DND-41 (cell line): ENCODE data around the gene LRRC4B.

ENCODE experiments used
- ATAC-seq: fragments of 200-7000 bp; cut with Tn5 transposase; 3 replicates; pipeline ENCODE4 v1.9.1; 2021; ENCODE audit warnings: low read depth; ENCODE audit not compliant: insufficient read depth
- DNase-seq: peaks from one replicate; pipeline ENCODE4 v3.0.0-alpha.2; 2020
- H2AFZ ChIP-seq: 2 replicates; pipeline ENCODE4 v1.6.0; 2012; ENCODE audit warnings: low read depth, low read length
- H3K27ac ChIP-seq: 2 replicates; pipeline ENCODE4 v1.5.1; 2012; ENCODE audit warnings: low read length, inconsistent platforms
- H3K27me3 ChIP-seq: fragments of 200-600 bp; sonication (generic); 2 replicates; pipeline ENCODE4 v1.6.0; 2012; ENCODE audit warnings: low read length, mild to moderate bottlenecking, inconsistent platforms; ENCODE audit not compliant: insufficient read depth, poor library complexity
- H3K36me3 ChIP-seq: 2 replicates; pipeline ENCODE4 v1.5.1; 2012; ENCODE audit warnings: low read length, inconsistent platforms; ENCODE audit not compliant: insufficient read depth
- H3K4me1 ChIP-seq: 2 replicates; pipeline ENCODE4 v1.5.1; 2012; ENCODE audit warnings: mild to moderate bottlenecking, low read length; ENCODE audit not compliant: insufficient read depth
- H3K4me2 ChIP-seq: 2 replicates; pipeline ENCODE4 v1.6.0; 2012; ENCODE audit warnings: mild to moderate bottlenecking, moderate library complexity, low read length, inconsistent platforms; ENCODE audit not compliant: insufficient read depth
- H3K4me3 ChIP-seq, 2 experiments: fragments of 200-600 bp in 1 of 2; shearing (Covaris generic) in 1 of 2; 2 replicates each; pipeline ENCODE4 v1.5.1; 2012 to 2016; ENCODE audit warnings: inconsistent platforms in 2 of 2, low read length in 2 of 2, mild to moderate bottlenecking in 2 of 2, low read depth in 1 of 2, moderate library complexity in 1 of 2
- H3K79me2 ChIP-seq: 2 replicates; pipeline ENCODE4 v1.6.0; 2012; ENCODE audit warnings: low read length, inconsistent platforms; ENCODE audit not compliant: insufficient read depth
- H3K9ac ChIP-seq: 2 replicates; pipeline ENCODE4 v1.6.0; 2012; ENCODE audit warnings: low read depth, mild to moderate bottlenecking, inconsistent platforms, low read length, moderate library complexity
- H3K9me3 ChIP-seq: 2 replicates; pipeline ENCODE4 v1.5.1; 2012; ENCODE audit warnings: low read length, moderate library complexity, mild to moderate bottlenecking, inconsistent platforms; ENCODE audit not compliant: insufficient read depth, severe bottlenecking
- H4K20me1 ChIP-seq: 2 replicates; pipeline ENCODE4 v1.6.0; 2012; ENCODE audit warnings: low read length; ENCODE audit not compliant: insufficient read depth
- EZH2 ChIP-seq: IDR thresholded peaks from 3 replicates; pipeline ENCODE4 v1.6.1; 2012; ENCODE audit warnings: borderline replicate concordance, low read depth, mild to moderate bottlenecking, moderate library complexity, low read length, inconsistent platforms; ENCODE audit not compliant: severe bottlenecking
- TF ChIP-seq, protein P1 (sequence below): IDR thresholded peaks from 2 replicates; pipeline ENCODE4 v1.5.1; 2012; ENCODE audit warnings: borderline replicate concordance, low read length, moderate library complexity, mild to moderate bottlenecking; ENCODE audit not compliant: poor library complexity, severe bottlenecking; ENCODE audit errors: extremely low read depth

Gene LRRC4B

DNA sequence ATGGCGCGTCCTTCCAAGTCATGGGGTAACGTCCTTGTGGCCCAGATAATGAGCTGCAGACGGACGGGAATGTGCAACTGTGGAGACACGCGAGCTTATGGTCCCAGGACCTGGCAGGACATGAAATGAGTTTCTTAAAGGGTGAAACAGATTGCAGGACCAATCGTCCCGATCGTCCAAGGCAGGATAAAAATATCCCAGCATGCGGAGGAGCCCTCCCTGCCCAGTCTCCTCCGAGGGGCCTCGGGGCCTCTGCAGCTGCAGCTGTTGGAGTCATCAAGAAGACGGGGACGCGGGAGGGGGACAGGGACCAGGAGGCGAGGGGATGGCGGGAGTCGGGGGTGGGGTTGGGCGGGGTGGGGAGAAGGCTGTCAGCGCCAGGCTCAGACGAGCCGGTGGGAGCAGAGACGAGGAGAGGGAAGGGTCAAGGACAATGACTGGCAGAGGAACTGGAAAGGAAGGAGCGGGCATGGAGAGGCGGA, 77.2 kb downstream of the LRRC4B start:
- no peak overlapping the region for H3K27ac ChIP-seq
- DNase-seq: no peak

DNA sequence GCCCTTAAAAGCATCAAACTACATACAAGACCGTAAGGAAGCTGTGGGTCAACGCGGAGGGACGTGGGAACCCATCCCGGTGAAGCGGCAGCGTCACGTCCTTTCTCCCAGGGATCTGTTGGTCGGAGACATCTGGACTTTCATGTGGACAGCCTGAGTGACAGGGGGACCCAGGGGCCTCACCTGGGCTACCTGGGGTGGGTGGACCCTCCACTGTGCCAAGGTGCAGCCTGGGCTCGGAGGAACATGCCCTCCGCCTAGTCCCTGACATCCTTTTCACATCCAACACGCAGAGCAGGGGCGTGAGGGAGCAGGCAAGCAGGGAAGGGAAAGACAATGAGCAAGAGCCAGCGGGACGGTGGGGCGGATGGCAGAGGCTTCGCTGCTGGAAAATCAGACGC, 77.8 kb downstream of the LRRC4B start:
- Histone ChIP-seq H3K4me3 (no peak overlapping the region), H3K9ac (no peak overlapping the region), H3K27me3 (peaks cover 11% of the 10 kb centered on the region), H2AFZ (no peak overlapping the region), H3K4me1 (no peaks in the 10 kb centered on the region), H4K20me1 (no peaks in the 10 kb centered on the region), H3K4me2 (no peak overlapping the region), H3K9me3 (no peaks in the 10 kb centered on the region), H3K27ac (no peak overlapping the region), H3K36me3 (no peaks in the 10 kb centered on the region), H3K79me2 (no peaks in the 10 kb centered on the region)
- ATAC-seq (no peak), DNase-seq (no peak)
- TF ChIP-seq EZH2: no peak
- TF ChIP-seq, protein P1, sequence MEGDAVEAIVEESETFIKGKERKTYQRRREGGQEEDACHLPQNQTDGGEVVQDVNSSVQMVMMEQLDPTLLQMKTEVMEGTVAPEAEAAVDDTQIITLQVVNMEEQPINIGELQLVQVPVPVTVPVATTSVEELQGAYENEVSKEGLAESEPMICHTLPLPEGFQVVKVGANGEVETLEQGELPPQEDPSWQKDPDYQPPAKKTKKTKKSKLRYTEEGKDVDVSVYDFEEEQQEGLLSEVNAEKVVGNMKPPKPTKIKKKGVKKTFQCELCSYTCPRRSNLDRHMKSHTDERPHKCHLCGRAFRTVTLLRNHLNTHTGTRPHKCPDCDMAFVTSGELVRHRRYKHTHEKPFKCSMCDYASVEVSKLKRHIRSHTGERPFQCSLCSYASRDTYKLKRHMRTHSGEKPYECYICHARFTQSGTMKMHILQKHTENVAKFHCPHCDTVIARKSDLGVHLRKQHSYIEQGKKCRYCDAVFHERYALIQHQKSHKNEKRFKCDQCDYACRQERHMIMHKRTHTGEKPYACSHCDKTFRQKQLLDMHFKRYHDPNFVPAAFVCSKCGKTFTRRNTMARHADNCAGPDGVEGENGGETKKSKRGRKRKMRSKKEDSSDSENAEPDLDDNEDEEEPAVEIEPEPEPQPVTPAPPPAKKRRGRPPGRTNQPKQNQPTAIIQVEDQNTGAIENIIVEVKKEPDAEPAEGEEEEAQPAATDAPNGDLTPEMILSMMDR: no peak

More for the DNA sequence above, 77.2 kb downstream of the LRRC4B start:
- H3K9me3 ChIP-seq: no peaks in the 10 kb centered on the region
- no peaks in the 10 kb centered on the region for H3K79me2 ChIP-seq
- no peak for ATAC-seq
- no peak overlapping the region for H2AFZ ChIP-seq
- H3K4me3 ChIP-seq: no peak overlapping the region
- TF ChIP-seq, protein P1: no peak
- no peak for TF ChIP-seq EZH2
- H3K4me2 ChIP-seq: no peak overlapping the region
- H4K20me1 ChIP-seq: no peaks in the 10 kb centered on the region; the same call in 1 of the 2 replicates
- no peaks in the 10 kb centered on the region for H3K36me3 ChIP-seq
- H3K9ac ChIP-seq: no peak overlapping the region
- H3K27me3 ChIP-seq: peaks cover 11% of the 10 kb centered on the region
- H3K4me1 ChIP-seq: no peaks in the 10 kb centered on the region

DNA sequence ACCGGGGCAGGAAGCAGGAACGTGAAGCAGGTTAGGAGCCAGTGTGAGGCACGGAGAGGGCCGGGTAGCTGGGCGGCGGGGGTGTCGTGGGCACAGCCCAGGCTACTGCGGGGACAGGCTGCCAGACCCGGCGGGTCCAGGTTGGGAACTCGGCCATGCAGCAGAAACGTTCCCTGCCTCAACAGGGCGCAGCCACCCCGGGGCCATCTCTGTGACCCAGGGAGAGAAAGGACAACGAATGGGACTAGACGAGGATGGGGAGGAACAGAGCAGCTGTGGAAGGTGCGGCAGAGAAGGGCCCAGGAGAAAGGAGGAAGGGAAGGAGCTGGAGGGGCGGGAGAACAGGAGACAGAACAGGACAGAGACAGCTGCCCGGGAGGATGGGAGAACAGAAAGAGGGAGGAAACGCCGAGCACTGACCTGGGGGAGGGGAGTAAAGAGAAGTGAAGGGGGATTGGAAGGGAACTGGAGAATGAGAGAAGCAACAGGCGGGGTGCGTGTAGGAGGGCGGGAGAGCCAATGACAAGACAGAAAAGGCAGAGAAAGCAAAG, 78.7 kb downstream of the LRRC4B start:
- H3K27ac ChIP-seq: no peak overlapping the region
- no peaks in the 10 kb centered on the region for H4K20me1 ChIP-seq
- no peak overlapping the region for H3K9ac ChIP-seq
- H3K36me3 ChIP-seq: no peaks in the 10 kb centered on the region
- DNase-seq (no peak), ATAC-seq (no peak)
- no peak overlapping the region for H2AFZ ChIP-seq
- peaks cover 11% of the 10 kb centered on the region for H3K27me3 ChIP-seq
- H3K9me3 ChIP-seq: no peaks in the 10 kb centered on the region
- TF ChIP-seq, protein P1: no peak
- TF ChIP-seq EZH2: no peak
- no peaks in the 10 kb centered on the region for H3K79me2 ChIP-seq
- no peaks in the 10 kb centered on the region for H3K4me1 ChIP-seq
- H3K4me3 ChIP-seq: no peak overlapping the region
- H3K4me2 ChIP-seq: no peak overlapping the region
